GM23338 (cell line): Measurements from ENCODE around the gene LRRC52.

Experiments
- CREB1 ChIP-seq: fragments of 250-450 bp; sonication (Bioruptor Pico); IDR thresholded peaks from 2 replicates; pipeline ENCODE4 v1.5.0; 2020; ENCODE audit warnings: low read depth, mild to moderate bottlenecking, moderate library complexity
- EZH2 ChIP-seq: fragments of 200-600 bp; sonication (generic); IDR thresholded peaks from one replicate; pipeline ENCODE4 v1.8.0; 2017; ENCODE audit warnings: antibody characterized with exemption, mild to moderate bottlenecking, low read depth; ENCODE audit not compliant: unreplicated experiment

DNA sequence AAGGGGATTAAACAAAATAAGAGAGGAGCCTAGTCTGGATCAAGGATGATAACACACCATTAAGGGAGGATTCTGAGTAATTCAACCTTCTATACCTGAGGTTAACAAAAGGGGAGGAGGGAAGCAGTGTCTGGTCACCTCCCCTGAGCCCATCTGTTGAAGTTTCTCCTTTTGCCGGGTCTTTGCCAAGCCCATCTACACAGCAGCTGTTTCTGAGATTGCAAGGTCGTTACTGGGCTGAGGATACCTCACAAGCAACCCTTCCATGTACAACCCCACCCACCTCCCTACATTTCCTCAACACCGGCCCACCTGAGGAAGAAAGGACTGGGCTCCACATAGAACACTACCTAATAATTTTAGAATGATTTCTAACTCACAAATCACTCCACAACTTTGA, 26.3 kb downstream of the LRRC52 start:
- TF ChIP-seq CREB1: no peak
- no peak for TF ChIP-seq EZH2
